ENCODE results near the gene INHBE.

INHBE gene

GRCh38 chr12:57455374-57456144 is 452 bp downstream of the INHBE start:
- ATAC-seq, result no peak
- TF ChIP-seq ISL1 (CRISPR knock-in tag; IDR thresholded peaks at IDR 0.05), result no peak

- ATAC-seq, result peak; percentile 34
- TF ChIP-seq PPARA (CRISPR knock-in tag; IDR thresholded peaks at IDR 0.05; ENCODE audit: borderline replicate concordance), result no peak
- no peak for TF ChIP-seq SNAI2 (CRISPR knock-in tag; IDR thresholded peaks at IDR 0.05)
- no peak for TF ChIP-seq CSRNP3 (CRISPR knock-in tag; IDR thresholded peaks at IDR 0.05)
- no peak for TF ChIP-seq ZFP30 (CRISPR knock-in tag; IDR thresholded peaks at IDR 0.05)
- no peak for TF ChIP-seq BACH2 (CRISPR knock-in tag; IDR thresholded peaks at IDR 0.05; ENCODE audit: borderline replicate concordance)
- no peak for TF ChIP-seq ZNF565 (CRISPR knock-in tag; conservative IDR thresholded peaks at IDR 0.05; ENCODE audit: low read depth)
- no peak for TF ChIP-seq ISL1 (CRISPR knock-in tag; IDR thresholded peaks at IDR 0.05)
Measured at GRCh38 chr12:57456145-57456700, 1.1 kb downstream of the INHBE start.

GRCh38 chr12:57456737-57457490 is 1.8 kb downstream of the INHBE start:
- TF ChIP-seq ESRRG (CRISPR knock-in tag; IDR thresholded peaks at IDR 0.05) (no peak), ZNF70 (CRISPR knock-in tag; IDR thresholded peaks at IDR 0.05) (no peak), TCF4 (CRISPR knock-in tag; IDR thresholded peaks at IDR 0.05; ENCODE audit: borderline replicate concordance) (no peak), TSHZ2 (CRISPR knock-in tag; IDR thresholded peaks at IDR 0.05) (no peak), GLIS3 (CRISPR knock-in tag; IDR thresholded peaks at IDR 0.05) (no peak)
- no peak for ATAC-seq

- no peak for TF ChIP-seq ZFP30 (CRISPR knock-in tag; IDR thresholded peaks at IDR 0.05)
- TF ChIP-seq TOX (CRISPR knock-in tag; IDR thresholded peaks at IDR 0.05; ENCODE audit: borderline replicate concordance), result no peak
- no peak for TF ChIP-seq TCF4 (CRISPR knock-in tag; IDR thresholded peaks at IDR 0.05; ENCODE audit: borderline replicate concordance)
- TF ChIP-seq PPARA (CRISPR knock-in tag; IDR thresholded peaks at IDR 0.05; ENCODE audit: borderline replicate concordance), result no peak
- TF ChIP-seq PATZ1 (CRISPR knock-in tag; IDR thresholded peaks at IDR 0.05; ENCODE audit: borderline replicate concordance), result no peak
- TF ChIP-seq ZC3H10 (CRISPR knock-in tag; IDR thresholded peaks at IDR 0.05), result no peak
- TF ChIP-seq BACH2 (CRISPR knock-in tag; IDR thresholded peaks at IDR 0.05; ENCODE audit: borderline replicate concordance), result no peak
- TF ChIP-seq TSHZ2 (CRISPR knock-in tag; IDR thresholded peaks at IDR 0.05), result no peak
- no peak for TF ChIP-seq ARNTL (CRISPR knock-in tag; IDR thresholded peaks at IDR 0.05; ENCODE audit: borderline replicate concordance, low read depth)
- no peak for TF ChIP-seq ESRRG (CRISPR knock-in tag; IDR thresholded peaks at IDR 0.05)
- TF ChIP-seq CSRNP3 (CRISPR knock-in tag; IDR thresholded peaks at IDR 0.05), result no peak
- no peak for TF ChIP-seq ISL1 (CRISPR knock-in tag; IDR thresholded peaks at IDR 0.05)
- TF ChIP-seq GLIS3 (CRISPR knock-in tag; IDR thresholded peaks at IDR 0.05), result no peak
- no peak for TF ChIP-seq CREB5 (CRISPR knock-in tag; IDR thresholded peaks at IDR 0.05; ENCODE audit: low read depth)
- ATAC-seq, result no peak
Measured at GRCh38 chr12:57458665-57459054, 3.6 kb downstream of the INHBE start.

All from SK-N-SH treated with all-trans-retinoic acid at 6 μM for 48 hours (cell line).